SK-N-MC (cell line): Measurements from ENCODE around the gene MYO16.
A peak's percentile ranks its signal among the peaks of the same experiment; 100 is the strongest.

Source experiments
- DNase-seq: peaks from one replicate; pipeline ENCODE4 v3.0.0-alpha.2; 2011; ENCODE audit warnings: low read depth, low spot score
- H3K27ac ChIP-seq: fragments of 200-600 bp; sonication (generic); 2 replicates; pipeline ENCODE4 v1.5.1; 2016; ENCODE audit warnings: mixed run types
- H3K36me3 ChIP-seq: fragments of 200-600 bp; sonication (generic); 2 replicates; pipeline ENCODE4 v1.6.1; 2017; ENCODE audit warnings: antibody characterized with exemption, low read length, mixed read lengths; ENCODE audit not compliant: insufficient read depth
- H3K4me3 ChIP-seq: fragments of 200-600 bp; sonication (generic); 2 replicates; pipeline ENCODE4 v1.5.1; 2016
- H3K9ac ChIP-seq: fragments of 200-600 bp; sonication (generic); 2 replicates; pipeline ENCODE4 v1.8.0; 2017; ENCODE audit warnings: mixed run types, mixed read lengths; ENCODE audit not compliant: insufficient read length
- H3K9me3 ChIP-seq: fragments of 200-600 bp; sonication (generic); 2 replicates; pipeline ENCODE4 v1.6.1; 2017; ENCODE audit warnings: low read depth, mild to moderate bottlenecking, antibody characterized with exemption, low read length, moderate library complexity, mixed read lengths
- EZH2 ChIP-seq: fragments of 200-600 bp; sonication (generic); IDR thresholded peaks from one replicate; pipeline ENCODE4 v1.6.1; 2017; ENCODE audit warnings: antibody characterized with exemption
- FOXP2 ChIP-seq: optimal IDR thresholded peaks from 2 replicates; pipeline ENCODE3; 2011; ENCODE audit warnings: mild to moderate bottlenecking, moderate library complexity; ENCODE audit not compliant: insufficient read depth; ENCODE audit errors: extremely low read length, control extremely low read depth
- POLR2AphosphoS5 ChIP-seq: IDR thresholded peaks from 2 replicates; pipeline ENCODE4 v1.6.1; 2012; ENCODE audit warnings: mild to moderate bottlenecking, low read depth, low read length, borderline replicate concordance

The MYO16 gene

DNA sequence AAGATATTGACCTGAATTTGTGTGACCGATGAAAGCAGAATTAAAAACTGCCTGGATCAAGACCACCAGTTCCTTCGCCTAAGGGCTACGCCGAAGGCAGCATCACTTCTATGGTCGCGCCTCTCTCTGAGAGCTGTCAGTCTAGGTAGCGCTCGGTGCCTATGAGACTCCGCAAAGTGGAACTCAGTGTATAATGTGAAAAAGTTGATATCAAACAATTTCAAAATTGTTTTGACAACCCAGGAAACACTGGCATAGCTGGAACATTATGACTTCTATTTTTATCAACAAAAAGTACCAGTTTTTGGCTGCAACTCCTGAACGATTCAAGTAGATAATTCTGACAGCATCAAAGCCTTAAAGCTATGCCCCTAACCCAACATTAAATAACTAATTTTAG, 223.6 kb downstream of the MYO16 start:
- no peak for DNase-seq
- Histone ChIP-seq H3K4me3 (no peak overlapping the region), H3K9me3 (no peaks in the 10 kb centered on the region), H3K36me3 (no peaks in the 10 kb centered on the region), H3K9ac (no peak overlapping the region), H3K27ac (no peak overlapping the region)
- TF ChIP-seq FOXP2 (no peak), EZH2 (no peak), POLR2AphosphoS5 (no peak)

DNA sequence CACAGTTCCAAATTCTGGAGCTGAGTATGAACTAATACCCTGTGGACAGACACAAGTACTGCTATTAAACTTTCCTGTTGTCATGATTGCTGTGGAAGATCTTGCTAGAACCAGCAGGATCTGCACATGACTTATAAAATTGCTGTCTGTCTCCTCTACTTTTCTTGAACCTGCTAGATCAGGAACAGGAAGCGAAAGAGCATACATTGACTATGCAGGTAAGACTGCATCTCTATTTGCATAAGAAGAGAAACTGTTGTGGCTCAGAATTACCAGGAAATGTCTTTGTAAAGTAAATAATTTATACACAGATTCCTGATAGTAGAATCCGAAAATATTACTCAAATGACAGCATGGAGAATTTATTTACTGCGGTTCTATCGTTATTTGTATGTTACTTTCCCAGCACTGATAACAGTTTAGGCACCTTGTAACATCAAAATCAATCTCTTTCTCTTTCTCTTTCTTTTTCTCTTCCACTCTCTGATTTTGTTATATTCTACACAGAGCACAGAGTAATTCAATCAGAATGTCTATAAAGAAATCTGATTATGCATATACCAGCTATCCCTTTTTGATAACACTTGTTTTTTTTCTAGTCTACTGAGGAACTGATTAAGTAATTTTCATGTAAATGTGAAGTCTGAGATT, 226.5 kb downstream of the MYO16 start:
- DNase-seq = no peak
- TF ChIP-seq POLR2AphosphoS5 (no peak), FOXP2 (no peak), EZH2 (no peak)
- Histone ChIP-seq H3K9me3 (no peaks in the 10 kb centered on the region), H3K36me3 (no peaks in the 10 kb centered on the region), H3K9ac (no peak overlapping the region), H3K4me3 (no peak overlapping the region), H3K27ac (no peak overlapping the region)

DNA sequence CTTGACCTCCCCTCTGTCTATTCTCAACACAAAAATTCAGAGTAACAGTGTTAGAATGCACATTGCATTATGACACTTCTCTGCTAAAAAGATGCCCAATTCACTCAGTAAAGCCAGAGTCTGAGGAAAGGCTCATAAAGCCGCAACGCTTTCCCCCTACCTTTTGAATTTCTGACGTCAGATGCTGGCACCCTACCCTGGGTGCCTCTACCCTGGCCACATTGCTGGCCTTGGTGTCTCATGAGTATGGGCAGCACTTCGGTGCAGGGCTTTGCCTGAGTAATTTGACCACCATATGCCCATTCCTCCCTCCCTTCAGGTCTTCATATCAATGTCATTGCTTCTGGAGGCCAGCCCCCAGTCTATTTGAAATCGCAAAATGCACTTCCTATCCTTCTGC, 229.3 kb downstream of the MYO16 start:
- no peaks in the 10 kb centered on the region for H3K36me3 ChIP-seq
- DNase-seq = no peak
- 0 out of 2 replicates have a peak overlapping the region, but pooled peaks have one; percentile 77 for H3K27ac ChIP-seq

DNA sequence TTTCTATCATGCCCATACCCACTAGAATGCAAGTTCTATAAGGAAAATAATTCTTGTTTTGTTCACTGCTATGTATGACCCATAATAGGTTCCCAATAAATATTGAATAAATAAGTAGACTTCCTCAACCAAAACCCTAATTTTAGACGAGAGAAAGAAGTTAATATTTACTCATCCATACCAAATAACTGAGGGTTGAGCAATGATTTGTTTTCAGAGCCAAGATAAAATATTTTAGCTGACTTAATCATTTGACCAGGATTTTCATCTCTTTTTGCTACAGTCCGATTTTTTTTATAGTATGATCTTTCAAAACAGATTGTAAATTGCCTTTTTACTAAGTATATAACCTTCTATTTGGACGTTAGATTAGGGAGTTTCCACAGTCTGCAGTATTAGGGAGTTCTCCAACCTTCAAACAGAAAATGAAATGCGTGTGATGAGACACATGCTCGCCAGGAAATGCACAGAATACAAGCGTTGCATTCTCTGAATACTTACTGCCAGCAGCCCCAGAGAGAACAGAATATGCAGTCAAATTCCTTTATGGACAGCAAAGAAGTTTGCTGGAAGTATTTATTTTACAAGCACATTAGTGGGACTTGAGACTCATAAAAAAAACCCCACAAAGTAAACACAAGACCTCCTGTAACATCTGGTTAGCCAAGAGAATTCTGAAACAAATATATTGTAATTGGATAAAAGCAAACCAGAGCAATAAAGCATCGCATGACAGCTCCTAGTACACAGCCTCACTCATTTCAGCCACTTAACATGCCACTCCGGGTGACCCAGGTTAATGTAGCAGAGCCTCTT, 230.0 kb downstream of the MYO16 start:
- Histone ChIP-seq H3K4me3 (peak overlapping the region; percentile 62), H3K9ac (no peak overlapping the region), H3K36me3 (no peaks in the 10 kb centered on the region), H3K9me3 (no peaks in the 10 kb centered on the region), H3K27ac (peak overlapping the region; percentile 77)
- DNase-seq = peak; percentile 32
- no peak for TF ChIP-seq FOXP2
- no peak for TF ChIP-seq POLR2AphosphoS5
- TF ChIP-seq EZH2 = no peak

More for the DNA sequence above, 229.3 kb downstream of the MYO16 start:
- Histone ChIP-seq H3K9me3 (no peaks in the 10 kb centered on the region), H3K9ac (no peak overlapping the region), H3K4me3 (no peak overlapping the region)
- TF ChIP-seq FOXP2 (no peak), POLR2AphosphoS5 (no peak), EZH2 (no peak)

DNA sequence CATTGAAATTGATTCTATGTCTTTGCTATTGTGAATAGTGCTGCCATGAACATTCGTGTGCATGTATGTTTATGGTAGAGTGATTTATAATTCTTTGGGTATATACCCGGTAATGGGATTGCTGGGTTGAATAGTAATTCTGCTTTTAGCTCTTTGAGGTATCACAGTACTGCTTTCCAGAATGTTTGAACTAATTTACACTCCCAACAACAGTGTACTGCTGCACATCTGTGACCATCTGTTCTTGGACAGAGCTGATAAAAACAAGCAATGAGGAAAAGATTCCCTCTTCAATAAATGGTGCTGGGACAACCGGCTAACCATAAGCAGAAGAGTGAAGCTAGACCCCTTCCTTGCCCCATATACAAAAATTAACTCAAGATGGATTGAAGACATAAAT, 231.0 kb downstream of the MYO16 start:
- no peak overlapping the region for H3K4me3 ChIP-seq
- H3K27ac ChIP-seq = no peak overlapping the region
- H3K9ac ChIP-seq = no peak overlapping the region
- H3K9me3 ChIP-seq = no peaks in the 10 kb centered on the region
- TF ChIP-seq POLR2AphosphoS5 (no peak), EZH2 (no peak), FOXP2 (no peak)
- DNase-seq = no peak
- no peaks in the 10 kb centered on the region for H3K36me3 ChIP-seq

DNA sequence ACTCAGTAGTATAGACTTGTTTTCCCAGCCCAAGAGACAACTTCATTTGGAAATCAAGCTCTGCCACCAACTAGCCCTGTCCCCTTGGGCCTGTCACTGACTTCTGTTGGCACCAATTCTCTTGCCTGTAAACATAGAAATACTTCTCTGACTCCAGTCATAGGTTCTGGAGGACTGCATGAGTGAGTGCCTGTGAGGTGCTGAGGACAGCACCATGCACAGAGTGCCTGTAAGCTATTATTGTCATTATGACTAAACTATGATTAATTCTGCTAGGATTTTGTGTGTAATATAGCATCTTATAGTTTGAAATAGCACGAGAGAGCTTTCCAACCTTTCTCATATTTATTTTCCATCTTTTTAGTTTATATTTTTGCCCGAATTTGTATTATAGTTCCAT, 247.9 kb downstream of the MYO16 start:
- TF ChIP-seq EZH2 = no peak
- no peak for TF ChIP-seq POLR2AphosphoS5
- TF ChIP-seq FOXP2 = no peak

DNA sequence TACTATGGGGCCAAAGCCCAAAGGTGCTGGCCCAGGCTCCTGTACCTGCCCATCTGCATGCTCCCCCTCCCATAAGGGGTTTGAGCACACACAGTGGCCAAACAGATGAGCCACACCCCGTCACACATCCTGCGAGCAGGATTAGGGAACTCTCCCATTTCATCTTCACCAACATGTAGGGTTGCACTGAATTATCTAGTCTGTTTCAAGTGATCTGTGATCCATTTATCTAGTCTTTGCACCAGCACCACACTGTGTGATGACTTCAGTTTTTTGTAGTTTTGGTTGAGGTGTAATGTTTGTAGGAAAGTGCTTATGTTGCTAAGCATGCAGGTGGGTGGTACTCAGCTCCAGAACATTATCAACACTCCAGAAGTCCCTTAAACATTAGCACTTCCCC, 249.3 kb downstream of the MYO16 start:
- DNase-seq = no peak
- no peak overlapping the region for H3K27ac ChIP-seq
- no peak overlapping the region for H3K9ac ChIP-seq
- no peak for TF ChIP-seq EZH2
- TF ChIP-seq POLR2AphosphoS5 = no peak
- no peak for TF ChIP-seq FOXP2
- H3K9me3 ChIP-seq = no peaks in the 10 kb centered on the region
- no peak overlapping the region for H3K4me3 ChIP-seq
- no peaks in the 10 kb centered on the region for H3K36me3 ChIP-seq

More for the DNA sequence above, 247.9 kb downstream of the MYO16 start:
- H3K4me3 ChIP-seq = no peak overlapping the region
- no peak for DNase-seq
- H3K9me3 ChIP-seq = no peaks in the 10 kb centered on the region
- H3K36me3 ChIP-seq = no peaks in the 10 kb centered on the region
- no peak overlapping the region for H3K9ac ChIP-seq
- H3K27ac ChIP-seq = no peak overlapping the region

DNA sequence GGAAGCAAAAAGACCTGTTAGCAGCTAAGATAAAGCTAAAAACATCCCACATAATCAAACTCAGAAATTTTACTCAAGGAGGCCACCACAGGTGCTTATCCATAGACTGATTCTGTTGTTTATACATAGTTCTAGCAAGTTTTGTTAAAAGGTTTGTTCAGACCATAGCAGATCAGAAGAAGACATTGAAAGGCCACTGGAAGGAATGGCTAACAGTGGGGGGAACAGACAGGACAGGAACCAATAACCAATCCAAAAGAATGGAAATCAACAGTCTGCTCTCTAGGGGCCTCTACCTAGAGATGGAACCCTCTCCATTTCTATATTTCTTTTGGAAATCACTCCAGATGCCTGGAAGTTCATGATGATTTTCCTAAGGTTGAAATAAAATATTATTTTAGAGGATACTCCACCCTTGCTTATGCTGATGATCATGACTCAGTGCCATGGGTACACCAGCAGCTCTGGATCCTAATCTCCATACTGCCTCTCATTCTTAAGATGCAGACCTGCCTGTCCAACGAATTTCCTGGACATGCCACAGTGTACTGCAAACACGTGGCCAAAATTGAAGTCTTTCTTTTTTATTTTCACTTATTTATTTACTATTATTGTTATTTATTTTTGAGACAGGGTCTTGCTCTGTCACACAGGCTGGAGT, 260.0 kb downstream of the MYO16 start:
- TF ChIP-seq EZH2 (no peak), FOXP2 (no peak), POLR2AphosphoS5 (no peak)
- Histone ChIP-seq H3K27ac (no peak overlapping the region), H3K36me3 (no peaks in the 10 kb centered on the region), H3K9me3 (no peaks in the 10 kb centered on the region), H3K4me3 (no peak overlapping the region), H3K9ac (no peak overlapping the region)
- no peak for DNase-seq
